K562 (cell line): ENCODE results near the gene MRPL22. TPM values are rescaled to one million over a fixed set of nuclear protein-coding genes. Genes with fewer than 3 reads are reported as not detected.

Experiments
- ATAC-seq: fragments of 200-7000 bp; cut with Tn5 transposase; 3 replicates; pipeline ENCODE4 v1.9.1; 2020; ENCODE audit warnings: moderate library complexity
- BruUV-seq: library from RNA; stranded (reverse); fragments of 400-500 nt; replicated peaks from 2 replicates; lab custom pipeline; 2021; lab: Mats Ljungman, UMichigan
- CTCF ChIA-PET: fragments of 300-600 bp; formaldehyde crosslinking; extraction: SDS; loops from one replicate; lab custom pipeline; 2021; ENCODE audit warnings: low intra/inter-chr PET ratio; lab: Yijun Ruan, JAX
- POLR2A ChIA-PET: fragments of 300-600, 350-650 bp; sonication (Branson Sonifier 250); formaldehyde crosslinking; extraction: SDS; loops from one replicate; lab custom pipeline; 2021; ENCODE audit warnings: antibody characterized with exemption, inconsistent platforms; lab: Yijun Ruan, JAX
- DNase-seq, 4 experiments: peaks; one replicate each; pipeline versions ENCODE4 v3.0.0 to v3.0.0-alpha.2; 2011 to 2018; ENCODE audit warnings: low spot score in 3 of 4, mixed read lengths in 3 of 4; ENCODE audit errors: extremely low read depth in 1 of 4
- FAIRE-seq: peaks from 2 replicates; lab custom pipeline; 2011; peaks lifted over from hg19 to GRCh38; lab: Jason Lieb, UNC
- H2AFZ ChIP-seq: 2 replicates; pipeline ENCODE4 v1.6.0; 2011; ENCODE audit warnings: low read depth, low read length, control low read depth, inconsistent platforms
- H3K27ac ChIP-seq: fragments of 200-600 bp; 3 replicates; pipeline ENCODE4 v1.8.0; 2011; ENCODE audit warnings: low read depth, mild to moderate bottlenecking, control low read depth, inconsistent platforms, low read length, moderate library complexity, mixed read lengths; ENCODE audit errors: extremely low read depth
- H3K27me3 ChIP-seq, 2 experiments: fragments of 300-600 bp in 1 of 2; 2 replicates in 1 of 2; 3 replicates in 1 of 2; pipeline versions ENCODE4 v1.6.0 to v1.8.0; 2011; ENCODE audit warnings: inconsistent platforms in 2 of 2, low read length in 2 of 2, mild to moderate bottlenecking in 1 of 2, mixed read lengths in 1 of 2, moderate library complexity in 1 of 2; ENCODE audit not compliant: control insufficient read depth in 2 of 2, insufficient read depth in 2 of 2
- H3K36me3 ChIP-seq: fragments of 300-600 bp; 3 replicates; pipeline ENCODE4 v1.8.0; 2011; ENCODE audit warnings: mild to moderate bottlenecking, low read length, inconsistent platforms; ENCODE audit not compliant: control insufficient read depth, insufficient read depth
- H3K4me1 ChIP-seq, 2 experiments: fragments of 200-600 bp in 1 of 2; replicated peaks in 1 of 2; 2 replicates in 1 of 2; 3 replicates in 1 of 2; pipeline versions ENCODE4 v1.5.1 to v1.8.0; 2011; ENCODE audit warnings: inconsistent platforms in 2 of 2, low read length in 2 of 2, mild to moderate bottlenecking in 1 of 2, mixed read lengths in 1 of 2, moderate library complexity in 1 of 2; ENCODE audit not compliant: control insufficient read depth in 2 of 2, insufficient read depth in 2 of 2
- H3K4me2 ChIP-seq: 2 replicates; pipeline ENCODE4 v1.6.1; 2011; ENCODE audit warnings: low read length, control low read depth, inconsistent platforms, mixed read lengths; ENCODE audit not compliant: insufficient read depth
- H3K4me3 ChIP-seq: fragments of 200-600 bp; sonication (generic), shearing (Covaris generic); 2 replicates; pipeline ENCODE4 v1.5.1; 2016; ENCODE audit warnings: control low read depth, inconsistent platforms
- H3K79me2 ChIP-seq: fragments of 200-600 bp; 3 replicates; pipeline ENCODE4 v1.8.0; 2011; ENCODE audit warnings: low read length, inconsistent platforms; ENCODE audit not compliant: control insufficient read depth, insufficient read depth
- H3K9ac ChIP-seq, 2 experiments: 2 replicates each; pipeline versions ENCODE4 v1.6.0 to v1.6.1; 2011; ENCODE audit warnings: low read depth in 2 of 2, low read length in 2 of 2, control low read depth in 1 of 2, inconsistent platforms in 1 of 2, mild to moderate bottlenecking in 1 of 2, mixed read lengths in 1 of 2; ENCODE audit not compliant: insufficient read depth in 1 of 2
- H3K9me1 ChIP-seq: one replicate; pipeline ENCODE4 v1.6.0; 2011; ENCODE audit warnings: inconsistent platforms, mild to moderate bottlenecking, low read length, moderate library complexity; ENCODE audit not compliant: control insufficient read depth, insufficient read depth
- H3K9me3 ChIP-seq: replicated peaks from 2 replicates; pipeline ENCODE4 v1.5.1; 2011; ENCODE audit warnings: low read depth, low read length, inconsistent platforms; ENCODE audit not compliant: control insufficient read depth, insufficient read depth
- H4K20me1 ChIP-seq: replicated peaks from 2 replicates; pipeline ENCODE4 v1.6.1; 2011; ENCODE audit warnings: low read length, inconsistent platforms, mixed read lengths; ENCODE audit not compliant: control insufficient read depth, insufficient read depth
- BRF1 ChIP-seq: IDR thresholded peaks from 3 replicates; pipeline ENCODE4 v1.6.1; 2011; ENCODE audit warnings: borderline replicate concordance, mild to moderate bottlenecking; ENCODE audit not compliant: insufficient read length; ENCODE audit errors: extremely low read depth
- ELF2 ChIP-seq: fragments of 250-450 bp; sonication (Bioruptor Pico); IDR thresholded peaks from 2 replicates; pipeline ENCODE4 v1.5.0; 2021; ENCODE audit warnings: mild to moderate bottlenecking
- ILF3 ChIP-seq: fragments of 450-650 bp; IDR thresholded peaks from 2 replicates; pipeline ENCODE4 v1.6.1; 2018; ENCODE audit warnings: antibody characterized with exemption, mild to moderate bottlenecking, moderate library complexity, borderline replicate concordance
- MAFF ChIP-seq: IDR thresholded peaks from 2 replicates; pipeline ENCODE4 v1.6.1; 2012; ENCODE audit warnings: low read length, improper control_type of control experiment
- PHB ChIP-seq: fragments of 250-450 bp; sonication (Bioruptor Pico); IDR thresholded peaks from 2 replicates; pipeline ENCODE4 v1.5.0; 2021
- RBM25 ChIP-seq: fragments of 200-400 bp; formaldehyde crosslinking; IDR thresholded peaks from 2 replicates; pipeline ENCODE4 v1.6.1; 2018; ENCODE audit warnings: low read length, low read depth, moderate library complexity; ENCODE audit not compliant: severe bottlenecking
- U2AF2 ChIP-seq: fragments of 200-400 bp; formaldehyde crosslinking; optimal IDR thresholded peaks from 2 replicates; pipeline ENCODE3; 2017; ENCODE audit warnings: low read depth, mild to moderate bottlenecking, low read length
- ZNF644 ChIP-seq: fragments of 200-800 bp; sonication (Bioruptor generic); IDR thresholded peaks from 2 replicates; pipeline ENCODE4 v1.6.1; 2016; ENCODE audit warnings: low read depth, missing genetic modification characterization, missing compliant biosample characterization
- ZNF695 ChIP-seq: fragments of 450-650 bp; formaldehyde crosslinking; IDR thresholded peaks from 2 replicates; pipeline ENCODE4 v1.4.0; 2020; ENCODE audit warnings: mild to moderate bottlenecking, moderate library complexity
- ZZZ3 ChIP-seq: fragments of 450-650 bp; IDR thresholded peaks from 2 replicates; pipeline ENCODE4 v1.6.1; 2016; ENCODE audit warnings: antibody characterized with exemption, mild to moderate bottlenecking, moderate library complexity
- in situ Hi-C: fragments of 300-500 bp; cut with MboI; formaldehyde crosslinking; loops from 4 replicates; pipeline ENCODE4 v1.15.0; 2018; ENCODE audit warnings: inconsistent platforms, mixed read lengths
- intact Hi-C: fragments of 100-400 bp; cut with micrococcal nuclease; formaldehyde crosslinking; loops from 2 replicates; pipeline ENCODE4 v1.14.2; 2022
- polyA plus RNA-seq, 8 experiments: library from polyadenylated mRNA; depleted of rRNA in 4 of 8; stranded (reverse) in 5 of 8; unstranded in 3 of 8; fragments of >200 nt; fragmentation: Nextera tagmentation in 2 of 8; fragmentation: Illumina TruSeq in 1 of 8; extraction: Ambion mirVana in 2 of 8; extraction: Trizol in 1 of 8; gene quantifications; 2 replicates each; pipeline versions ENCODE4 v1.2.1 to v1.2.3, GENCODE V29; 2011 to 2014; ENCODE audit warnings: inconsistent platforms in 1 of 8, missing spikeins in 1 of 8
- total RNA-seq, 7 experiments: library from RNA; depleted of rRNA in 6 of 7; stranded (reverse); fragments of >200 nt in 6 of 7; fragmentation: Illumina TruSeq in 2 of 7; extraction: Trizol in 2 of 7; gene quantifications; 2 replicates each; pipeline versions ENCODE4 v1.2.1 to v1.2.3, GENCODE V29; 2011 to 2021; ENCODE audit warnings: low replicate concordance in 1 of 7
- TF ChIP-seq, protein P1 (sequence below): fragments of 450-650 bp; formaldehyde crosslinking; conservative IDR thresholded peaks from 2 replicates; pipeline ENCODE4 v1.4.0; 2022; ENCODE audit warnings: mild to moderate bottlenecking, missing genetic modification characterization
- TF ChIP-seq, protein P2 (sequence below): fragments of 250-450 bp; sonication (Bioruptor Pico); IDR thresholded peaks from 2 replicates; pipeline ENCODE4 v1.8.0; 2022; ENCODE audit warnings: inconsistent platforms, mild to moderate bottlenecking, moderate library complexity, borderline replicate concordance

MRPL22 gene
- total and polyA plus RNA-seq, 9 of the 15 experiments (the other 6 are each of a cell fraction or from before 2014, with no cell fraction given), result 41.1 to 424 (median 102) TPM

GRCh38 chr5:154896562-154897165 lies 44.2 kb upstream of the MRPL22 start:
- no peak for ATAC-seq
- POLR2A ChIA-PET, result interaction anchor here (0.6 to 1.5 kb wide), 4 partner anchors 9 to 230 kb away, joined by 3 to 4 read pairs (median 4); no protein-coding TSS in a partner anchor
- H3K36me3 ChIP-seq, result peaks cover 94% of the 10 kb centered on the region

More at GRCh38 chr5:154896562-154897165, 44.2 kb upstream of the MRPL22 start:
- no peaks in the 10 kb centered on the region for H3K4me1 ChIP-seq
- H3K9me3 ChIP-seq, result no peaks in the 10 kb centered on the region; the same call in 1 of the 2 replicates
- H3K27ac ChIP-seq, result no peak overlapping the region
- H3K79me2 ChIP-seq, result no peaks in the 10 kb centered on the region
- in situ Hi-C loops, result no loop called here
- BruUV-seq, result no TSS peak
- H3K9me1 ChIP-seq, result no peaks in the 10 kb centered on the region
- no peaks in the 10 kb centered on the region for H4K20me1 ChIP-seq
- H3K27me3 ChIP-seq, result no peaks in the 10 kb centered on the region
- CTCF ChIA-PET, result no interaction called here
- no peak for TF ChIP-seq ELF2 (CRISPR knock-in tag)
- no peak for TF ChIP-seq BRF1
- TF ChIP-seq, protein P1, sequence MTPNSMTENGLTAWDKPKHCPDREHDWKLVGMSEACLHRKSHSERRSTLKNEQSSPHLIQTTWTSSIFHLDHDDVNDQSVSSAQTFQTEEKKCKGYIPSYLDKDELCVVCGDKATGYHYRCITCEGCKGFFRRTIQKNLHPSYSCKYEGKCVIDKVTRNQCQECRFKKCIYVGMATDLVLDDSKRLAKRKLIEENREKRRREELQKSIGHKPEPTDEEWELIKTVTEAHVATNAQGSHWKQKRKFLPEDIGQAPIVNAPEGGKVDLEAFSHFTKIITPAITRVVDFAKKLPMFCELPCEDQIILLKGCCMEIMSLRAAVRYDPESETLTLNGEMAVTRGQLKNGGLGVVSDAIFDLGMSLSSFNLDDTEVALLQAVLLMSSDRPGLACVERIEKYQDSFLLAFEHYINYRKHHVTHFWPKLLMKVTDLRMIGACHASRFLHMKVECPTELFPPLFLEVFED, result no peak
- no peak for TF ChIP-seq RBM25
- TF ChIP-seq ZZZ3, result no peak
- TF ChIP-seq ZNF644 (tag), result no peak
- no peak for TF ChIP-seq MAFF
- no peak for TF ChIP-seq ZNF695 (CRISPR knock-in tag)
- TF ChIP-seq U2AF2, result no peak
- TF ChIP-seq PHB (CRISPR knock-in tag), result no peak
- TF ChIP-seq ILF3, result no peak
- TF ChIP-seq, protein P2, sequence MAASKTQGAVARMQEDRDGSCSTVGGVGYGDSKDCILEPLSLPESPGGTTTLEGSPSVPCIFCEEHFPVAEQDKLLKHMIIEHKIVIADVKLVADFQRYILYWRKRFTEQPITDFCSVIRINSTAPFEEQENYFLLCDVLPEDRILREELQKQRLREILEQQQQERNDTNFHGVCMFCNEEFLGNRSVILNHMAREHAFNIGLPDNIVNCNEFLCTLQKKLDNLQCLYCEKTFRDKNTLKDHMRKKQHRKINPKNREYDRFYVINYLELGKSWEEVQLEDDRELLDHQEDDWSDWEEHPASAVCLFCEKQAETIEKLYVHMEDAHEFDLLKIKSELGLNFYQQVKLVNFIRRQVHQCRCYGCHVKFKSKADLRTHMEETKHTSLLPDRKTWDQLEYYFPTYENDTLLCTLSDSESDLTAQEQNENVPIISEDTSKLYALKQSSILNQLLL, result no peak
- TF ChIP-seq, all 486 proteins: peak for 0
- H3K4me2 ChIP-seq, result no peak overlapping the region
- no peak overlapping the region for H3K9ac ChIP-seq
- no peak overlapping the region for H3K4me3 ChIP-seq
- no peak overlapping the region for H2AFZ ChIP-seq
- FAIRE-seq (no peak), DNase-seq (no peak)
- intact Hi-C loops, result no loop called here
